Mucosa of rectum (tissue), 2 donors: ENCODE measurements around the gene HMBS.

Experiments
- H3K27ac ChIP-seq, 2 donors: one replicate each; pipeline ENCODE4 v1.7.0; 2013; ENCODE audit warnings: inconsistent platforms in 2 of 2, low read depth in 2 of 2, low read length in 2 of 2
- H3K27me3 ChIP-seq, 2 donors: one replicate each; pipeline ENCODE4 v1.7.0; 2013; ENCODE audit warnings: low read length in 2 of 2; ENCODE audit not compliant: control insufficient read depth in 2 of 2, insufficient read depth in 2 of 2
- H3K36me3 ChIP-seq, 2 donors: one replicate each; pipeline ENCODE4 v1.7.0; 2013; ENCODE audit warnings: low read length in 2 of 2; ENCODE audit not compliant: control insufficient read depth in 2 of 2, insufficient read depth in 2 of 2
- H3K4me1 ChIP-seq, 2 donors: one replicate each; pipeline ENCODE4 v1.7.0; 2013; ENCODE audit warnings: low read length in 2 of 2, mild to moderate bottlenecking in 1 of 2; ENCODE audit not compliant: control insufficient read depth in 2 of 2, insufficient read depth in 2 of 2
- H3K4me3 ChIP-seq, 2 donors: one replicate each; pipeline ENCODE4 v1.7.0; 2013; ENCODE audit warnings: low read length in 2 of 2
- H3K9ac ChIP-seq, 2 donors: one replicate each; pipeline ENCODE4 v1.7.0; 2013; ENCODE audit warnings: low read length in 2 of 2, low read depth in 1 of 2, mild to moderate bottlenecking in 1 of 2
- H3K9me3 ChIP-seq, 2 donors: one replicate each; pipeline ENCODE4 v1.7.0; 2013; ENCODE audit warnings: low read length in 2 of 2; ENCODE audit not compliant: control insufficient read depth in 2 of 2
- donor health status: healthy.
- donor health status: Normal muscosa, but diverticular disease.

Gene HMBS

GRCh38 chr11:119089319-119089718, 4.6 kb downstream of the HMBS start:
- Histone ChIP-seq H3K4me3 (no peak overlapping the region), H3K9ac (no peak overlapping the region), H3K36me3 (peaks cover 2 to 7% of the 10 kb centered on the region in 2 donors), H3K9me3 (no peaks in the 10 kb centered on the region), H3K27ac (no peak overlapping the region), H3K4me1 (peaks cover 22 to 30% of the 10 kb centered on the region in 2 donors), H3K27me3 (no peaks in the 10 kb centered on the region)

- peaks cover 2 to 7% of the 10 kb centered on the region in 2 donors for H3K36me3 ChIP-seq
- no peak overlapping the region for H3K27ac ChIP-seq
- no peak overlapping the region for H3K9ac ChIP-seq
- H3K27me3 ChIP-seq = no peaks in the 10 kb centered on the region
- no peak overlapping the region for H3K4me3 ChIP-seq
- peaks cover 17 to 20% of the 10 kb centered on the region in 2 donors for H3K4me1 ChIP-seq
- no peaks in the 10 kb centered on the region for H3K9me3 ChIP-seq
Measured at GRCh38 chr11:119091178-119091577, 6.5 kb downstream of the HMBS start.

- peaks cover 5 to 18% of the 10 kb centered on the region in 2 donors for H3K36me3 ChIP-seq
- no peak overlapping the region for H3K27ac ChIP-seq
- no peak overlapping the region for H3K9ac ChIP-seq
Measured at GRCh38 chr11:119091966-119092879, 7.5 kb downstream of the HMBS start.

GRCh38 chr11:119092880-119093842, 8.5 kb downstream of the HMBS start:
- Histone ChIP-seq H3K27ac (peak overlapping the region in 1 of 2 donors; percentile 90), H3K27me3 (no peaks in the 10 kb centered on the region), H3K4me3 (peak overlapping the region; percentile 85 to 90)

More at GRCh38 chr11:119091966-119092879, 7.5 kb downstream of the HMBS start:
- Histone ChIP-seq H3K4me1 (peaks cover 17 to 20% of the 10 kb centered on the region in 2 donors), H3K27me3 (no peaks in the 10 kb centered on the region), H3K9me3 (no peaks in the 10 kb centered on the region), H3K4me3 (peak overlapping the region in 1 of 2 donors; percentile 85)

GRCh38 chr11:119093942-119094815, 9.5 kb downstream of the HMBS start:
- Histone ChIP-seq H3K4me3 (peak overlapping the region; percentile 85 to 90), H3K4me1 (peaks cover 17 to 18% of the 10 kb centered on the region in 2 donors), H3K27ac (peak overlapping the region; percentile 86 to 90), H3K36me3 (peaks cover 11 to 29% of the 10 kb centered on the region in 2 donors), H3K9me3 (no peaks in the 10 kb centered on the region), H3K9ac (peak overlapping the region; percentile 66 to 84), H3K27me3 (no peaks in the 10 kb centered on the region)

More at GRCh38 chr11:119092880-119093842, 8.5 kb downstream of the HMBS start:
- peaks cover 17 to 18% of the 10 kb centered on the region in 2 donors for H3K4me1 ChIP-seq
- peaks cover 13 to 27% of the 10 kb centered on the region in 2 donors for H3K36me3 ChIP-seq
- peak overlapping the region; percentile 66 to 84 for H3K9ac ChIP-seq
- no peaks in the 10 kb centered on the region for H3K9me3 ChIP-seq

GRCh38 chr11:119094816-119095065, 10.1 kb downstream of the HMBS start:
- peak overlapping the region; percentile 86 to 90 for H3K27ac ChIP-seq
- H3K9ac ChIP-seq = peak overlapping the region; percentile 72 to 84
- H3K9me3 ChIP-seq = no peaks in the 10 kb centered on the region
- peak overlapping the region; percentile 85 to 90 for H3K4me3 ChIP-seq
- H3K36me3 ChIP-seq = peaks cover 11 to 29% of the 10 kb centered on the region in 2 donors
- peaks cover 17 to 18% of the 10 kb centered on the region in 2 donors for H3K4me1 ChIP-seq
- no peaks in the 10 kb centered on the region for H3K27me3 ChIP-seq

GRCh38 chr11:119095066-119095880, 10.6 kb downstream of the HMBS start:
- H3K9ac ChIP-seq = peak overlapping the region; percentile 72 to 84
- peak overlapping the region; percentile 85 to 90 for H3K4me3 ChIP-seq
- H3K27ac ChIP-seq = peak overlapping the region; percentile 86 to 90
- no peaks in the 10 kb centered on the region for H3K27me3 ChIP-seq
- peaks cover 11 to 29% of the 10 kb centered on the region in 2 donors for H3K36me3 ChIP-seq
- peaks cover 21% of the 10 kb centered on the region in 2 donors for H3K4me1 ChIP-seq
- no peaks in the 10 kb centered on the region for H3K9me3 ChIP-seq

GRCh38 chr11:119099711-119100110, 15.0 kb downstream of the HMBS start:
- Histone ChIP-seq H3K9ac (no peak overlapping the region), H3K4me3 (no peak overlapping the region), H3K27ac (no peak overlapping the region), H3K9me3 (no peaks in the 10 kb centered on the region), H3K27me3 (no peaks in the 10 kb centered on the region), H3K36me3 (peaks cover 11 to 22% of the 10 kb centered on the region in 2 donors), H3K4me1 (peaks cover 20 to 30% of the 10 kb centered on the region in 2 donors)
